HG03108 (cell line): ENCODE results near the gene PTCH2.
A peak's percentile ranks its signal among the peaks of the same experiment; 100 is the strongest.
"Not testable (repeated sequence)": the region's sequence is repeated elsewhere in the genome, so short reads cannot be mapped to it uniquely, and the experiment has no call there.

ENCODE experiments used
- ATAC-seq: cut with Tn5 transposase; IDR thresholded peaks from one replicate; pipeline ENCODE4 v1.9.1; 2021; ENCODE audit warnings: moderate library complexity; ENCODE audit not compliant: unreplicated experiment

Gene PTCH2

GRCh38 chr1:44805311-44806024 lies 37.6 kb downstream of the PTCH2 start:
- ATAC-seq: no peak

- ATAC-seq: no peak
These were observed 39.5 kb downstream of the PTCH2 start for GRCh38 chr1:44803312-44804095.

GRCh38 chr1:44803062-44803311 lies 40.1 kb downstream of the PTCH2 start:
- no peak for ATAC-seq

- no peak for ATAC-seq
These were observed 40.6 kb downstream of the PTCH2 start for GRCh38 chr1:44802306-44803061.

- ATAC-seq: no peak
These were observed 41.4 kb downstream of the PTCH2 start for GRCh38 chr1:44801491-44802305.

DNA sequence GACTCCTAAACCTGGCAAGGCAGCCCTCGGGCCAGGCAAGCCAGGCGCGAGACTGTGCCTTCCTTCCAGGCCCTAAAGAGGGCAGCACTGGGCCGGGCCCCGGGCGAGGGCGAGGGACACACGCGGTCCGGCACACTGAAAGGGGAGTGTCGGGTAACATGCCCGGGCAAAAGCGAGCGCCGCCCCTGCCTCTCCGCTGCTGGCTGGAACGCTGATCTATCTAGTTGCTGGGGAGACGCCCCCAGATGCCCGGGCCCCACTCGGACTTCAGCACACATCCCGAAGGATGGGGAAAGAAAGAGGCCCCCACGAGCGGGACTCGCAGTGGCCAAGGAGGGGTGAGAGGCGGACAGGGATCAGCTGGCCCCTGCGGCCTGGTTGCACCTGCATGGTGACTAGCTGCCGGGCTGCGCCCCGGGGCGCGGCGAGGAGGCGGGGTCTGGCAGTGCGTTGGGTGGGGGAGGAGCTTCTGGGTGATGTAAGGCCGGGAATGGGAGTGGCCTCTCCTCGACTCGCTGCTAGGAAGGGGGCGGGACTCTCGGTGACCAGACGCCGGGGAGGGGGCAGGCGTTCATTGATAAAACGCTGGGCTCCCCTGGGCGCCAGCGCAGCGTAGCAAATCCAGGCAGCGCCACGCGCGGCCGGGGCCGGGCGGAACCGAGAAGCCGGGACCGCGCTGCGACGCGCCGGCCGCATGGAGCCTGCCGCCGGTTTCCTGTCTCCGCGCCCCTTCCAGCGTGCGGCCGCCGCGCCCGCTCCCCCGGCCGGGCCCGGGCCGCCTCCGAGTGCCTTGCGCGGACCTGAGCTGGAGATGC lies 43.1 kb downstream of the PTCH2 start, which contains the start of gene PLK3:
Gene PLK3 (plus strand): TSS at position 608 of the 815 bp plus-strand sequence. CDS start 87 bp downstream, at position 695.
- peak; percentile 82 for ATAC-seq

GRCh38 chr1:44798481-44799365 lies 44.3 kb downstream of the PTCH2 start:
- ATAC-seq: no peak

DNA sequence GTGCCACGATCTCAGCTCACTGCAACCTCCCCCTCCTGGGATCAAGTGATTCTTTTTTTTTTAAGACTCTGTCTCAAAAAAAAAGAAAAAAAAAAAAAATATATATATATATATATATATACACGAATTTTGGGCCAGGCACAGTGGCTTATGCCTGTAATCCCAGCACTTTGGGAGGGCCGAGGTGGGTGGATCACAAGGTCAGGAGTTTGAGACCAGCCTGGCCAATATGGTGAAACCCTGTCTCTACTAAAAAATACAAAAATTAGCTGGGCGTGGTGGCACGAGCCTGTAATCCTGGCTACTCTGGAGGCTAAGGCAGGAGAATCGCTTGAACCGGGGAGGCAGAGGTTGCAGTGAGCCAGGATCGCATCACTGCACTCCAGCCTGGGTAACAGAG lies 45.2 kb downstream of the PTCH2 start:
- not testable (repeated sequence) for ATAC-seq

GRCh38 chr1:44792736-44793502 lies 50.1 kb downstream of the PTCH2 start:
- no peak for ATAC-seq

- ATAC-seq: no peak
These were observed 51.9 kb downstream of the PTCH2 start for GRCh38 chr1:44790968-44791801.

DNA sequence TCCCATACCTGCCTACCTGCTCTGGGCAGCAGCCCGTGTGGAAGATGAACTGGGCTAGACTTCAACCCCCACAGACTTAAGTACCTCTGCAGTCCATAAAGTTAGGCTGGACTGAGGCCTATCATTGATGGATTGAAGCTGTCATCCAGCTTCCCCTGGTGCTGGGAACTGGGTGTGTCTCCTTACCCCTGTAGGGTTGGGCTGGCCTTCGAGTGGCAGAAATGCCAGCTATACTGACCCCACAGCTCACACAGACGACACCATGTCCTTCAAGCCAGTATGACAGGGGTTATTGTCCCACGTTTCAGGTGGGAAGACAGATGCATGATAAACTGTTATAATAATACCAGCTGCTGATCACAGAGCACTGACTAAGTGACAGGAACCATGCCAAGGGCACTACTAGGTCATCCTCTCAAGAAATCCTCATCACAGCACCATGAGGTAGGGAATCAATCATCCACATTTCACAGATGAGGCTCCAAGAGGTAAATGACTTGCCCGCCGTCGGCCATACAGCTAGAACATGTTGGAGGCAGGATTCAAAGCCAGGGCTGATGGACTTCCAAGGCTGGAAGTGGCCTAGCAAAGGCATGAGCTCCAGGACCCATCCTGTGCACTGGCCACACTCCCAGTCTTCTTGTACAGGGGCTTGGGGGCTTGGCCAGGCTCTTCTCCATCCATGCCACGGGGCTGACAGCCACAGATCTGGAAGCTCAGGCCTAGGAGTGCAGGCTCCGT lies 54.8 kb downstream of the PTCH2 start, which contains the start of gene BEST4:
Gene BEST4 (minus strand): TSS at position 51 of the 741 bp plus-strand sequence. CDS start 465 bp downstream, outside the sequence.
- no peak for ATAC-seq

- no peak for ATAC-seq
These were observed 55.5 kb downstream of the PTCH2 start for GRCh38 chr1:44787506-44787905.

DNA sequence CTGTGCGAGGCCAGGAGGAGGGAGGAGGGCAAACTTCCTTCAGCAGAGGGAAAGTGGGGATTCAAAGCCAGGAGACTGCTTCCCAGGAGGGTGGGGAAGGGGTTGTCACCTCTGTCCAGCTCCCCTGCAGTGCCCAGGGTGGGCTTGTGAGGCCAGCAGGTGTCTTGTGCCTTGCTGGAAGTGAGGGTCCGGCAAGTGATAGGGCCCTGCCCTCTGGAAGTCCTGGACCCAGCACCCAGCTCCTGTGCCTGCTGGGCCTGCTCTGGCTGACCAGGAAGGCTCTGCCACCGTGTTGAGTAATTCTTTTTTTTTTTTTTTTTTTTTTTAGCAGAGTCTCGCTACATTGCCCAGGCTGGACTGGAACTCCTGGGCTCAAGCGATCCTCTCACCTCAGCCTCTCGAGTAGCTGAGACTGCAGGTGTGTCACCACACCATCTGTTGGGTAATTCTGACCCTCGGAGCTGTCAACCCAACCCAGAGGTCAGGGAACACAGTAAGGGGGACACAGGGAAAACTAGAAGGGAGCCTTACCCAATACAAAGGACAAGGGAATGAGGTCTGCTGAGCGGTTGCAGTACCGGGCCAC lies 56.1 kb downstream of the PTCH2 start:
- ATAC-seq: no peak

- peak; percentile 42 for ATAC-seq
These were observed 56.8 kb downstream of the PTCH2 start for GRCh38 chr1:44786138-44786840.

GRCh38 chr1:44785501-44786137 lies 57.4 kb downstream of the PTCH2 start:
- ATAC-seq: no peak
